Neural progenitor cell (in vitro differentiated cells): ENCODE results near the gene ZBTB49. TPM values are rescaled to one million over a fixed set of nuclear protein-coding genes. Genes with fewer than 3 reads are reported as not detected.
"Not testable (repeated sequence)": the region's sequence is repeated elsewhere in the genome, so short reads cannot be mapped to it uniquely, and the experiment has no call there.

ENCODE experiments used
- DNase-seq: peaks from one replicate; pipeline ENCODE4 v3.0.0-alpha.2; 2016; ENCODE audit warnings: low spot score
- H2AFZ ChIP-seq: fragments of 200-600 bp; sonication (generic); replicated peaks from 2 replicates; pipeline ENCODE4 v1.6.1; 2016; ENCODE audit warnings: antibody characterized with exemption
- H3F3A ChIP-seq: fragments of 200-600 bp; sonication (generic); 2 replicates; pipeline ENCODE4 v1.6.1; 2016; ENCODE audit warnings: antibody characterized with exemption, low read depth
- H3K27ac ChIP-seq: fragments of 200-600 bp; sonication (generic); 2 replicates; pipeline ENCODE4 v1.5.1; 2016; ENCODE audit warnings: mild to moderate bottlenecking
- H3K27me3 ChIP-seq: fragments of 200-600 bp; sonication (generic); 2 replicates; pipeline ENCODE4 v1.6.1; 2016; ENCODE audit warnings: mild to moderate bottlenecking, moderate library complexity
- H3K36me3 ChIP-seq: fragments of 200-600 bp; sonication (generic); 2 replicates; pipeline ENCODE4 v1.5.1; 2016
- H3K4me1 ChIP-seq: fragments of 200-600 bp; sonication (generic); 2 replicates; pipeline ENCODE4 v1.6.1; 2016; ENCODE audit warnings: mixed run types
- H3K4me2 ChIP-seq: fragments of 200-600 bp; sonication (generic); 2 replicates; pipeline ENCODE4 v1.6.1; 2016
- H3K4me3 ChIP-seq: fragments of 200-600 bp; sonication (generic); 2 replicates; pipeline ENCODE4 v1.5.1; 2016
- H3K79me2 ChIP-seq: fragments of 200-600 bp; sonication (generic); 2 replicates; pipeline ENCODE4 v1.6.1; 2016; ENCODE audit warnings: low read depth
- H3K9ac ChIP-seq: fragments of 200-600 bp; sonication (generic); 2 replicates; pipeline ENCODE4 v1.6.1; 2016
- H3K9me3 ChIP-seq: fragments of 200-600 bp; sonication (generic); 2 replicates; pipeline ENCODE4 v1.5.1; 2016; ENCODE audit warnings: low read depth
- H4K20me1 ChIP-seq: fragments of 200-600 bp; sonication (generic); 2 replicates; pipeline ENCODE4 v1.6.1; 2016; ENCODE audit warnings: low read depth
- H3K27ac Mint-ChIP-seq: 3 replicates; pipeline ENCODE4 v1.8.0; 2021; ENCODE audit warnings: mixed read lengths
- H3K27me3 Mint-ChIP-seq: 2 replicates; pipeline ENCODE4 v1.8.0; 2022; ENCODE audit warnings: low read depth, mild to moderate bottlenecking, inconsistent platforms, moderate library complexity, mixed read lengths; ENCODE audit not compliant: insufficient read depth
- H3K36me3 Mint-ChIP-seq: 3 replicates; pipeline ENCODE4 v1.8.0; 2021; ENCODE audit warnings: mixed read lengths
- H3K4me1 Mint-ChIP-seq: 3 replicates; pipeline ENCODE4 v1.8.0; 2021; ENCODE audit warnings: mixed read lengths
- H3K4me3 Mint-ChIP-seq: 3 replicates; pipeline ENCODE4 v1.8.0; 2021; ENCODE audit warnings: mild to moderate bottlenecking, moderate library complexity, mixed read lengths
- H3K9me3 Mint-ChIP-seq: 3 replicates; pipeline ENCODE4 v1.8.0; 2020; ENCODE audit warnings: mixed read lengths
- EZH2 ChIP-seq: fragments of 200-600 bp; sonication (generic); IDR thresholded peaks from 2 replicates; pipeline ENCODE4 v1.6.1; 2017; ENCODE audit warnings: antibody characterized with exemption, mild to moderate bottlenecking, moderate library complexity
- EZH2phosphoT487 ChIP-seq: fragments of 200-600 bp; sonication (generic); IDR thresholded peaks from 2 replicates; pipeline ENCODE4 v1.6.1; 2017; ENCODE audit warnings: antibody characterized with exemption
- total RNA-seq: library from RNA; depleted of rRNA; stranded (reverse); fragments of >200 nt; gene quantifications from 2 replicates; pipeline ENCODE4 v1.2.3, GENCODE V29; 2015; ENCODE audit warnings: low replicate concordance
- TF ChIP-seq, protein P1 (sequence below): fragments of 200-600 bp; sonication (generic); IDR thresholded peaks from 2 replicates; pipeline ENCODE4 v1.5.1; 2017; ENCODE audit warnings: antibody characterized with exemption, mild to moderate bottlenecking

Gene ZBTB49
- total RNA-seq, 1 donor from 2014 or later, result 20.2 TPM

DNA sequence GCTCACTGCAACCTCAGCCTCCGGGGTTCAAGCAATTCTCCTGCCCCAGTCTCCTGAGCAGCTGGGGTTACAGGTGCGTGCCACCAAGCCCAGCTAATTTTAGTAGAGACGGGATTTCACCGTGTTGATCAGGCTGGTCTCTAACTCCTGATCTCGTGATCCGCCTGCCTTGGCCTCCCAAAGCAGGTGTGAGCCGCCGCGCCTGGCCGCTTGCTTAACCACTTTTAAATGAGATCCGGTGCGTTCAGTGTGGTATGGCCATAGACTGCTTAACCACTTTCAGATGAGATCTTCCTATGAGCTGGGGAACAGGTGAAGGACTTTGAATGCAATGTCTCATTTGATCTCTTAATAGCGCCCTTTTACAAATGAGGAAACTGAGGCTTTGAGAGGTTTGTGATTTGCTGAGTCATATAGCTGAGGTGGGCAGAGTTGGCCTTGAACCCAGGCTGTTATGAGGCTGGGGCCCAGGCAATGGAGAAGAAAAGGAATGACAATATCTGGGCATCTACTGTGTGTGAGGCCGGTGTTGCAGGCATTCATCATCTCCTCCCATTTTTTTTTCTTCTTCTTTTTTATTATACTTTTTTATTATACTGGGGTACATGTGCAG lies 55.0 kb downstream of the ZBTB49 start:
- Histone ChIP-seq H3K9me3 (no peaks in the 10 kb centered on the region), H3K4me3 (no peak overlapping the region), H4K20me1 (no peaks in the 10 kb centered on the region), H3K27me3 (no peaks in the 10 kb centered on the region), H2AFZ (no peak overlapping the region), H3K27ac (no peak overlapping the region), H3K9ac (no peak overlapping the region), H3K4me2 (no peak overlapping the region), H3K36me3 (no peaks in the 10 kb centered on the region), H3F3A (no peaks in the 10 kb centered on the region), H3K79me2 (no peaks in the 10 kb centered on the region), H3K4me1 (peaks cover 3% of the 10 kb centered on the region)
- Mint-ChIP-seq H3K27ac (no peak overlapping the region), H3K9me3 (peaks cover 7% of the 10 kb centered on the region), H3K4me1 (peaks cover 14% of the 10 kb centered on the region), H3K27me3 (peaks cover 10% of the 10 kb centered on the region), H3K36me3 (no peaks in the 10 kb centered on the region), H3K4me3 (no peak overlapping the region)
- no peak for DNase-seq
- TF ChIP-seq EZH2 (no peak), EZH2phosphoT487 (no peak)
- TF ChIP-seq, protein P1, sequence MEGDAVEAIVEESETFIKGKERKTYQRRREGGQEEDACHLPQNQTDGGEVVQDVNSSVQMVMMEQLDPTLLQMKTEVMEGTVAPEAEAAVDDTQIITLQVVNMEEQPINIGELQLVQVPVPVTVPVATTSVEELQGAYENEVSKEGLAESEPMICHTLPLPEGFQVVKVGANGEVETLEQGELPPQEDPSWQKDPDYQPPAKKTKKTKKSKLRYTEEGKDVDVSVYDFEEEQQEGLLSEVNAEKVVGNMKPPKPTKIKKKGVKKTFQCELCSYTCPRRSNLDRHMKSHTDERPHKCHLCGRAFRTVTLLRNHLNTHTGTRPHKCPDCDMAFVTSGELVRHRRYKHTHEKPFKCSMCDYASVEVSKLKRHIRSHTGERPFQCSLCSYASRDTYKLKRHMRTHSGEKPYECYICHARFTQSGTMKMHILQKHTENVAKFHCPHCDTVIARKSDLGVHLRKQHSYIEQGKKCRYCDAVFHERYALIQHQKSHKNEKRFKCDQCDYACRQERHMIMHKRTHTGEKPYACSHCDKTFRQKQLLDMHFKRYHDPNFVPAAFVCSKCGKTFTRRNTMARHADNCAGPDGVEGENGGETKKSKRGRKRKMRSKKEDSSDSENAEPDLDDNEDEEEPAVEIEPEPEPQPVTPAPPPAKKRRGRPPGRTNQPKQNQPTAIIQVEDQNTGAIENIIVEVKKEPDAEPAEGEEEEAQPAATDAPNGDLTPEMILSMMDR, result no peak

GRCh38 chr4:4347585-4347984 lies 57.5 kb downstream of the ZBTB49 start:
- no peaks in the 10 kb centered on the region for H4K20me1 ChIP-seq
- peaks cover 7% of the 10 kb centered on the region for H3K9me3 Mint-ChIP-seq
- TF ChIP-seq EZH2 (no peak), EZH2phosphoT487 (no peak)
- TF ChIP-seq, protein P1, result no peak
- H3K4me1 Mint-ChIP-seq, result peaks cover 14% of the 10 kb centered on the region
- H3F3A ChIP-seq, result no peaks in the 10 kb centered on the region
- H2AFZ ChIP-seq, result no peak overlapping the region
- peaks cover 3% of the 10 kb centered on the region for H3K4me1 ChIP-seq
- no peaks in the 10 kb centered on the region for H3K27me3 ChIP-seq
- no peak overlapping the region for H3K9ac ChIP-seq
- no peak overlapping the region for H3K4me2 ChIP-seq
- DNase-seq, result no peak
- no peaks in the 10 kb centered on the region for H3K9me3 ChIP-seq
- H3K4me3 ChIP-seq, result no peak overlapping the region
- H3K27me3 Mint-ChIP-seq, result peaks cover 8% of the 10 kb centered on the region
- H3K4me3 Mint-ChIP-seq, result no peak overlapping the region
- no peaks in the 10 kb centered on the region for H3K36me3 Mint-ChIP-seq
- H3K27ac Mint-ChIP-seq, result no peak overlapping the region
- H3K36me3 ChIP-seq, result no peaks in the 10 kb centered on the region
- no peak overlapping the region for H3K27ac ChIP-seq
- no peaks in the 10 kb centered on the region for H3K79me2 ChIP-seq

- H3K4me3 ChIP-seq, H3K9me3 Mint-ChIP-seq, H2AFZ ChIP-seq, H3K79me2 ChIP-seq, H3K27ac Mint-ChIP-seq, H3K9ac ChIP-seq, H3K27ac ChIP-seq, H4K20me1 ChIP-seq, H3K36me3 ChIP-seq, DNase-seq, H3K27me3 Mint-ChIP-seq, H3K36me3 Mint-ChIP-seq, H3K27me3 ChIP-seq, H3F3A ChIP-seq, H3K4me3 Mint-ChIP-seq, H3K4me2 ChIP-seq, H3K4me1 ChIP-seq, H3K9me3 ChIP-seq: not testable (repeated sequence)
- H3K4me1 Mint-ChIP-seq, result peaks cover 12% of the 10 kb centered on the region
These were observed 58.5 kb downstream of the ZBTB49 start for GRCh38 chr4:4348585-4348984.

DNA sequence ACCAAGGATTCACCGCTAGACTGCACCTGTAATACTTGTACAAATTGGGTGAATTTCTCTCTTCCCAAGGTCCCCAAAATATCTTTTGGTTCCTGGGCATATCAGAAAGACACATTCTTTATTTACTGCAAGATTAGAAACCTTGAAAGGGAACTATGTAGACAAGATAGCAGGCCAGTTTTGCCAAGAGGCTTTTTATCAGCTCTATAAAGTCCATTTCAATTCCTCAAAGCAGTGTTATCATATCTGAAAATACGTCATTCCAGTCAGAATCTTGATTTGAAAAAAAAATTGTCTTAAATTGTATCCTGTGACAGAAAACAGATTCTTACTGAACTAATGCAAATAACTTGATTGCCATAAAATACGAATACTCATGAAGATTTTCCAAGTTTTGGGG lies 59.8 kb downstream of the ZBTB49 start:
- H3F3A ChIP-seq, result no peaks in the 10 kb centered on the region
- H3K4me1 ChIP-seq, result peaks cover 3% of the 10 kb centered on the region
- no peak overlapping the region for H3K9ac ChIP-seq
- H3K27ac ChIP-seq, result no peak overlapping the region
- no peak overlapping the region for H3K27ac Mint-ChIP-seq
- H4K20me1 ChIP-seq, result no peaks in the 10 kb centered on the region
- no peaks in the 10 kb centered on the region for H3K27me3 ChIP-seq
- no peak overlapping the region for H3K4me3 ChIP-seq
- H3K27me3 Mint-ChIP-seq, result peaks cover 9% of the 10 kb centered on the region
- H3K4me1 Mint-ChIP-seq, result peaks cover 12% of the 10 kb centered on the region
- H3K9me3 Mint-ChIP-seq, result peaks cover 9% of the 10 kb centered on the region
- no peak overlapping the region for H3K4me2 ChIP-seq
- H2AFZ ChIP-seq, result no peak overlapping the region
- H3K4me3 Mint-ChIP-seq, result no peak overlapping the region
- no peaks in the 10 kb centered on the region for H3K36me3 Mint-ChIP-seq
- TF ChIP-seq, protein P1, result no peak
- no peak for TF ChIP-seq EZH2
- no peak for TF ChIP-seq EZH2phosphoT487
- DNase-seq, result no peak
- H3K79me2 ChIP-seq, result no peaks in the 10 kb centered on the region
- no peaks in the 10 kb centered on the region for H3K9me3 ChIP-seq
- no peaks in the 10 kb centered on the region for H3K36me3 ChIP-seq
